HFF-Myc (cell line): Measurements from ENCODE around the gene VTI1A.
"Not testable (repeated sequence)": the region's sequence is repeated elsewhere in the genome, so short reads cannot be mapped to it uniquely, and the experiment has no call there.

Experiments used
- DNase-seq: peaks from one replicate; pipeline ENCODE4 v3.0.0-alpha.2; 2011; ENCODE audit warnings: low read depth; ENCODE audit errors: extremely low read depth
- H3K4me3 ChIP-seq: replicated peaks from 2 replicates; pipeline ENCODE4 v1.5.1; 2011; ENCODE audit warnings: low read depth, mild to moderate bottlenecking, control low read depth, low read length
- TF ChIP-seq, protein P1 (sequence below): IDR thresholded peaks from 2 replicates; pipeline ENCODE4 v1.5.1; 2012; ENCODE audit warnings: mild to moderate bottlenecking, low read depth, low read length, control low read depth; ENCODE audit errors: missing control alignments

VTI1A gene

DNA sequence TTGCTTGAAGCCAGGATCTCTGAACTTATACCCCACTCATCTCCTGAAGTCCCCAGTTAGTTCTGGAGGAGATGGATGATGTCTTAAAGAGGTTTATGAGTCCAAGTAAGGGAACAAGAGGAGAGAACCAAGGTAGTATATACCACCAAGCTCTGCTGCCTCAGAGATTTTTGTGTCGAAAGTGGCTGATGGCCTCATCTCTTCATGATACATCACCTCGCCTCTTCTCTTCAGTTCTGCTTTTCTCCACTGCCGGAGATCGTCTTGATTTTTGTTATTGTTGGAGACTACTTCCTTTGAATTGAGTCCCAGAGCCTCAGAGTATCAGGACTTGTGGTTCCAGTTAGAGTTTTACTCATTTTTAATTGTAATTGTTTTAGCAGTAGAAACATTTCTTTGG, 1.9 kb downstream of the VTI1A start:
- H3K4me3 ChIP-seq = no peak overlapping the region
- DNase-seq = no peak
- TF ChIP-seq, protein P1, sequence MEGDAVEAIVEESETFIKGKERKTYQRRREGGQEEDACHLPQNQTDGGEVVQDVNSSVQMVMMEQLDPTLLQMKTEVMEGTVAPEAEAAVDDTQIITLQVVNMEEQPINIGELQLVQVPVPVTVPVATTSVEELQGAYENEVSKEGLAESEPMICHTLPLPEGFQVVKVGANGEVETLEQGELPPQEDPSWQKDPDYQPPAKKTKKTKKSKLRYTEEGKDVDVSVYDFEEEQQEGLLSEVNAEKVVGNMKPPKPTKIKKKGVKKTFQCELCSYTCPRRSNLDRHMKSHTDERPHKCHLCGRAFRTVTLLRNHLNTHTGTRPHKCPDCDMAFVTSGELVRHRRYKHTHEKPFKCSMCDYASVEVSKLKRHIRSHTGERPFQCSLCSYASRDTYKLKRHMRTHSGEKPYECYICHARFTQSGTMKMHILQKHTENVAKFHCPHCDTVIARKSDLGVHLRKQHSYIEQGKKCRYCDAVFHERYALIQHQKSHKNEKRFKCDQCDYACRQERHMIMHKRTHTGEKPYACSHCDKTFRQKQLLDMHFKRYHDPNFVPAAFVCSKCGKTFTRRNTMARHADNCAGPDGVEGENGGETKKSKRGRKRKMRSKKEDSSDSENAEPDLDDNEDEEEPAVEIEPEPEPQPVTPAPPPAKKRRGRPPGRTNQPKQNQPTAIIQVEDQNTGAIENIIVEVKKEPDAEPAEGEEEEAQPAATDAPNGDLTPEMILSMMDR = no peak

DNA sequence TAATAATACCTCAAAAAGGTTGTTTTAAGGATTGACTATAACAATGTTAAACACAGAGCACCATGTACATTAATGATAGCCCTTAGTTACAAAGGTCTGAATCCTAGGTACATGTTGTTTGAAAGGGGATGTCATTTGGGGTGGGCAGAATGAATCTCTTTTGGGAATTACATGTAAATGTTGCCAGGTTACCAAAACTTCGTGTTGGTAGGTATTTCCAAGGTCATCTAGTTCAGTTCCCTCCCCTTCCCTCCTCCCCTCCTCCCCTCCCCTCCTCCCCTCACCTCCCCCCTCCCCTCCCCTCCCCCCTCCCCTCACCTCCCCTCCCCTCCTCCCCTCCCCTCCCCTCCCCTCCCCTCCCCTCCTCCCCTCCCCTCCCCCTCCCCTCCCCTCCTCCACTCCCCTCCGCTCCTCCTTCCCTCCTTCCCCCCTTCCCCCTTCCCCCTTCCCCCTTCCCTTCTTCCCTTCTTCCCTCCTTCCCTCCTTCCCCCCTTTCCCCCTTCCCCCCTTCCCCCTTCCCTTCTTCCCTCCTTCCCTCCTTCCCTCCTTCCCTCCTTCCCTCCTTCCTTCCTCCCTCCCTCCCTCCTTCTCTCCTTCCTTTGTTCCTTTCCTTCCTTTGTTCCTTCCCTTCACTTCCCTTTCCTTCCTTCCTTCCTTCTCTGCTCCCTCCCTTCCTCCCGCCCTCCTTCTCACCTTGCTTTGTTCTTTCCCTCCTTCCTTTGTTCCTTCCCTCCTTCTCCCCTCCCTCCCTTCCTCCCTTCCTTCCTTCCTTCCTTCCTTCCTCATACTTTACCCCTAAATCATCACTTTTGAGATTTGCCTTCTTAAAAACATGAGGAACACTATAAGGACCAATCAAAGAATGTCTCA, 8.1 kb downstream of the VTI1A start:
- no peak for DNase-seq
- TF ChIP-seq, protein P1 = no peak
- no peak overlapping the region for H3K4me3 ChIP-seq

DNA sequence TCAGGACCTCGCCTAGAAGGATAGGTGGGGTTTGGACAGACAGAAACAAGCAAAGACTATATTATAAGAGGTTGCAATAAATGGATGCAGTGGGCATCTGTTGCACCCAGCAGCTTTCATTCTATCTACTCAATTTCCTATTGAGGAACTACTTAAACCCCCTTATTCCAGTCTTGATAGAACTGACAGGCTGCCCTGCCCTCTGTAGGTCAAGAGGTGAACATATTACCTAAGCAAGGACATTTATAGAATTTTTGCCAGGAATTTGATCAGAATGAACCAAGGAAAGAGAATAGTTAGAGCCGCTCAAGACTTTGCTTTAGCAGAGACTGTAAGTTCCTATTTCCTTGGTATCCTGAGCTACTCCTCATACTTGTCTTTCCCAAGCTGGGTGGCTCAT, 9.5 kb downstream of the VTI1A start:
- DNase-seq = no peak
- TF ChIP-seq, protein P1 = no peak
- H3K4me3 ChIP-seq = no peak overlapping the region

DNA sequence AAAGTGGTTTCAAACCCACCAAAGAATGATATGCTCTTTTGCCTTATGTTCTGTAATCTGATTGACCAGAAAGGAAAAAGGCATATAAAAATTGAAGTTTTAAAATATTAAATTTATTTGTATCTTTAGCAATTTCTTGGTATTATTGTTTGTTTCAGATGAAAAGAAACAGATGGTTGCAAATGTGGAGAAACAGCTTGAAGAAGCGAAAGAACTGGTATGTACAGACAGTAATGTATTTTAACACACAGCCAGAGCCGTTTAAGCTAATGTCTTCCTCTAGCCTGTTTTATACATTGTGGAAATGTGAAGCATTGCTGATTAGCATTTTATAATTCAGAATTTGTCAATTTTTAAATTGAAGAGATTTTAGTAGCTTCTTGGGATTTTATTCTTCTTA, 13.4 kb downstream of the VTI1A start:
- DNase-seq = no peak
- no peak overlapping the region for H3K4me3 ChIP-seq
- TF ChIP-seq, protein P1 = no peak

DNA sequence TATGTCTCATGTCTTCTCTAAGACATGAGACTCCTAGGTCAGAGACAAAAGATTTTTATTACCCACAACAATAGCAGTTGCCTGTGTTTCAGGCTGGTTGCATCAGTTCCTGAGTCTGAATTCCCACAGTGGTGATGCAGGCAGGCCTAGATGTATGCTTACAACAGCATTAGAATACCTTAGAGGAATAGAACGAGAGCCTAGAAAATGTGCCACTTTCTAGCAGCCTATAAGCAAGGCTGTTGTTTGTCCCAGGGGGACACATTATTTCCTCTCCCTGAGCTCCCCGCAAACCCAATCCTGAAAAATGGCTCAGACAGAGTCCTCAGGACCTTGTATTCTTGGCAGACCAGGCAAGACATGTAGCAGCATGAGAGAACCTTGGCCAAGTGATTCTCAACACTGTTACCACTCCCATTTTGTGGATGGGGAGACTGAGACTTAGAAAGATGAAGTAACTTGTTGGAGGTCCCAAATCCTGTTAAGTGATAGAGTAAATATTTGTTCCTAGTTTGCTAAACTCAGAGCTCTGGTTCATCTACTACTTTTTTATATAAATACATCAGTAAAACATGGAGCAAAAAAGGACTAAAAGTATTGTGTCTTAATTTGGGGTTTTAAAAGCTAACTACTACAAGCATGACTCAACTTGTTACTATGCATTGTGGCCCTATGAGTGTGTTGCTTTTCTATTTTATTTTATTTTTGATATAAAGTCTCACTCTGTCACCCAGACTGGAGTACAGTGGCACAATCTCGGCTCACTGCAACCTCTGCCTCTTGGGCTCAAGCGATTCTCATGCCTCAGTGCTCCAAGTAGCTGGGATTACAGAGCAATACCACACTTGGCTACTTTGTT, 14.2 kb downstream of the VTI1A start:
- H3K4me3 ChIP-seq = no peak overlapping the region
- DNase-seq = no peak
- TF ChIP-seq, protein P1 = no peak

DNA sequence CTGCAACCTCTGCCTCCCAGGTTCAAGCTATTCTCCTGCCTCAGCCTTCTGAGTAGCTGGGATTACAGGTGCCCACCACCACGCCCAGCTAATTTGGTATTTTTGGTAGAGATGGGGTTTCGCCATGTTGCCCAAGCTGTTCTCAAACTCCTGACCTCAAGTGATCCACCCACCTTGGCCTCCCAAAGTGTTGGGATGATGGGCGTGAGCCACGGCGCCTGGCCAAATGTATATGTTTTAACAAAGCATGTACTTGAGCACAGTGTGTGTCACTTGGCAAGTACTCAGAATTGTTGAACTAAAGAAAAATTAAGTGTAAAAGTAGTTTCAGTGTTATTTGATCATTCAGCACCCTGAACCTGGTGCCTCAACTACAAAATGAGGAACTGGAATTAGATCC, 17.1 kb downstream of the VTI1A start:
- DNase-seq, H3K4me3 ChIP-seq: not testable (repeated sequence)

DNA sequence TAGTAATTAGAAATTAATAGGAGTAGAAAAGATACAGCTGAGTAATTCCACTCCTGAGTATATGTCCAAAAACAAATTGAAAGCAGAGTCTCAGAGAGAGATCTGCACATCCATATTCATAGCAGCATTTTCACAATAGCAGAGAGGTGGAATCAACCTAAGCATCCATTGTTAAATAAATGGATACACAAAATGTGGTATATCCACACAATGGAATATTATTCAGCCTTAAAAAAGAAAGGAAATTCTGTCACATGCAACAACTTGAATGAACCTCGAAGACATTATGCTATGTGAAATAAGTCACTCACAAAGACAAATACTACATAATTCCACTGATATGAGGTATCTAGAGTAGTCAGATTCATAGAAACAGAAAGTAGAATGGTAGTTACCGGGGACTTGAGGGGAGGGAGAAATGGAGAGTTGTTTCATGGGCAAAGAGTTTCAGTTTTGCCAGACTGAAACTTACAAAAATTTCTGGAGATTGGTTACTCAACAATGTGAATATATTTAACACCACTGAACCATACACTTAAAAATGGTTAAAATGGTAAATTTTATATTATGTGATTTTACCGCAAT, 18.4 kb downstream of the VTI1A start:
- no peak for DNase-seq
- TF ChIP-seq, protein P1 = no peak
- H3K4me3 ChIP-seq = no peak overlapping the region
